ENCODE data around the gene CUX1.

DNA sequence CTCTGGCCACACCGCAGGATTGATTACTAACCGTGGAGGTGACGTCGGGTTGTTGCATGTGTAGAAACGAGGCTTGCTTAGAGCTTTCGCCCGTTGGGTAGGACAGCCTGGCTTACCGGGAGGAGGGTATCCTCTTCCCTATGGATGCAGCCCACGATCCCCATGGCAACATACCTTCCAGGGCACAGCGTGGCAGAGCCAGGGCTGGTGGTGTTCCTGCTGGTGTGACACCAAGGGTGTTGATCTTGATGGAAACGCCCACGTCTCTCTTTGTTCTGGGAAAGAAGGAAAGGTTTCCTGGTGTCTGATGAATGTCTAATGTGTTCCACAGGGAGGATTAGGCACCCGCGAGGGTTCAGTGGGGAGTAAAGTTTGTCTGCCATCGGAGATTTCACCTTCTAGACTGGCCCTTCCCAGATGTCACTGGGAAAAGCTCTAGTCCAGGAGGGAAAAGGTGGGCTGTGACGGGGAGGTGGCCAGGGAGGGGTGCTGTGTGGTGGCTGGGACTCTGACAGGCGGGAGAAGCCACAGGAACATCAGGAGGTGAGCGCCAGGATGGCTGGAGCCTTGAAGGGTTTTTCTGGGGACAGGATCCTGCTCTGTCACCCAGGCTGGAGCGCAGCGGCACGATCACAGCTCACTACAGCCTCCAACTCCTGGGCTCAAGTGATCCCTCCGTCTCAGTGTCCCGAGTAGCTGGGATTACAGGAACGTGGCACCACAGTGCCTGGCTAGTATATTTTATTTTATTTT lies 102.1 kb downstream of the CUX1 start:
- TF ChIP-seq CTCF (IDR thresholded peaks at IDR 0.05; ENCODE audit: insufficient read depth, low read length): no peak
- TF ChIP-seq GABPA (IDR thresholded peaks at IDR 0.05; ENCODE audit: low read depth): no peak
- no peak for TF ChIP-seq REST (IDR thresholded peaks at IDR 0.05; ENCODE audit: insufficient replicate concordance, low read depth)
- TF ChIP-seq POLR2AphosphoS5 (IDR thresholded peaks at IDR 0.05; ENCODE audit: low read depth): no peak
- no peak for TF ChIP-seq SPI1 (IDR thresholded peaks at IDR 0.05; ENCODE audit: borderline replicate concordance, low read depth)

All from HL-60 (cell line).